IPS DF 4.7 (cell line): ENCODE data around the gene PFKM.

ENCODE experiments used
- DNase-seq: peaks from one replicate; pipeline ENCODE4 v3.0.0-alpha.2; 2013; ENCODE audit warnings: low spot score; ENCODE audit errors: extremely low read depth

Gene PFKM

DNA sequence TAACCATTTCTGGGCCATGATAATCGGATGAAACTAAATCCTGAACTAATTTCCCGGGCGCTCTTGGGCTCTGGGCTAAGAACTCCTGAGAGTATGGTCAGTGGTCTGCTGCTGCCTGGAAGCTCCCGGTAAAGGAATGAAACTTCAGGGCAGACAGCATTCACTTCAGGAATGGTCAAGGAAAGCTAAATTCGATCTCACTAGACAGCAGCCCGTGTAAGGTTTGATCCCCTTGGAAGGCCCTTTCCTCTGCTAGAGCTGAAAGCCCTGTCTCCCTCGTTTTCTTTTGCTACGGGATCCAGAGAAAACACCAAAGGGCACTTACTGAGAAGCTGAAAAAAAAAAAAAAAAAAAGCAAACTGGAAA, 37.5 kb downstream of the PFKM start:
- no peak for DNase-seq

DNA sequence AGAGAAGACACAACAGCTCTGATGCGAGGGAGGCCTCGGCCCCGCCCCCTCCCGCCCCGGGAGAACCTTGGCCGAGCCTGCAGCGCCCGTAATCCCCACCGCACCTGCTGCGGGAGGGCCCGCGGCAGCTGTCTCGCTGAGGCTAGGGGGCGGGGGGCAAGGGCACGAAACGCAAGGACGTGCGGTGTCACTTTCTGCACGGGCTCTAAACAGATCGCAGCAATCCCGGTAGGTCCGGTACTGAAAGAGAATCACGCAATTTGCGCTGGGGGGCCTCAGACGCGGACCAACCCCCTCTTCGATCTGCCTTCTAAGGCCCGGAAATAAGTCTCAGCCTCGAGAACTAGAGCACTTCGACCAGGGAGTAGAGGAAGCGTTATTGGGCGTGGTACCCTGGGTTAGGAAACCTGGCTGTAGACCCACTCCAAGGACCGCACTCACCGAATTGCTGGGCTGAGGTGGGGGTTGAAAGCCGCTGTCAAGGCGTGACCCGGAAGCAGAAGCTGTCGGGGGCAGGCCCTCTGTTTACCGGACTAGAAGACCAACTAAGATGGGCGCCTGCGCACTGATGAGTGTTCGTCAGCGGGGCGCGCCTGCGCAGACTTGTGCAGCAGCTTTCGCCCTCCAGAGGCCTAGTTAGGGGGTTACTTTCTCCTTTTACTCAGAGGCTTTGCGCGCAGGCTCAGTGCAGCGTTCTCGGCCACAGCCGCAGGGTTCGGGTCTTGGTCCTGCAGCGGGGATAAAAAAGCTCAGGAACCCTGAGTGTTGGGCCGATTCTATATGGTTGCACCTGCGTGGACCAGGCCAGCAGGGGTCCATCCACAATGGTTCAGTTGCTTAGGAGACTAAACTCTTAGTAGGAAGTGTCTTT, 38.1 kb downstream of the PFKM start, which contains the start of gene ASB8:
TSS of gene ASB8 (minus strand) at position 498 of the 871 bp plus-strand sequence. CDS start 4,019 bp downstream, outside the sequence.
- DNase-seq: peak; percentile 99

DNA sequence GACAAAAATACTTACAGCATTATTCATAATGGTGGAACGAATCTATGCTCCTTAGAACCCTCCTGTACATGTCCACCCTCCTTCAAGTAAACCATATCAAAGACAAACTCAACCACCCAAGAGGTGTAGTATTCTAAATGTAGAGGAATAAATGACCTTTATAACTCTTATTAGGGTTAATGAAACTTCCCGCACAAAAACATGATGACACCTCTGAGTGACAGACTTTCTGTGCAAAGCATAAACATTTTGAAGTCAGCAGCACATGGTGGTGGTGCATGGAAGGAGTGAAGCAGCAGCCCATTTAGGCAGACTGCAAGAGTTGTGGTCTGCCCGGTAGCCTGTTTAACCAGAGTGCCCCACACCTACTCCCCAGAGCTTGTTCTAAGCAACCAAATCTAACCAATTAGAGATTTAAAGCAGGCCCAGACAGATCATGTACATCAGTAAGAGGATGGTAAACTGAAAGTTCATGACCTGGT, 38.8 kb downstream of the PFKM start:
- no peak for DNase-seq

DNA sequence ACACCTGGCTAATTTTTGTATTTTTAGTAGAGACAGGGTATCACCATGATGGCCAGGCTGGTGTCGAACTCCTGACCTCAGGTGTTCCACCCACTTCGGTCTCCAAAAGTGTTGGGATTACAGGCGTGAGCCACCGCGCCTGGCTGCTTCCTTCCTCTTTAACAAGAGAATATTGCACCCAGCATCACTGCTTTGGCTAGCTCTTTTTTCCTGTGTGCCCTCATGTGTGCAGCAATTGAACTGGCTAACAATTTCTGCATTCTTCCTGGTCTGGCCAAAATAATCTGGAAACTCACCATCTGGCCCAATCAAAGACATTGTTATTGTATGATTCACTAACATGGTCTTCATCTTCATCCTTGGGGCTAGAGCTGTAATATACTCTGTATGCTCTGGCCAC, 40.9 kb downstream of the PFKM start:
- no peak for DNase-seq

DNA sequence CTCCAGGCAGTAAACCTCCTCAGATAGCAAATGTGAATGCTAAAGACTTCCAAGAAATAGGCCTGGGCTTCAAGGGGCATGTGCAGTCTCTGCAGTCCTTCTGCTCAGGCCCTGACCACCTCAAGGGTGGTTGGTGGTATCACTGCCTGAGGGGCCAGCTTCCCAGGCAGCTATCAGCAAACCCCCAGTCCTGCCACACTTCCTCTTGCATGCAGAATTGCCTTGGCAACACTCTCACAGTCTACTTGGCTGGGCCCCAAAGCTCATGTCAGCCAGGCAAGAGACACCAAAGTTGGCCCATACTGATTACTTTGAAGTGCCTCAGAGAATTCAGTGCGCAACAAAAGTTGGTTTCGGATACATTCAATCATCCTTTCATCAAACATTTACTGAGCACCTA, 41.6 kb downstream of the PFKM start:
- no peak for DNase-seq

DNA sequence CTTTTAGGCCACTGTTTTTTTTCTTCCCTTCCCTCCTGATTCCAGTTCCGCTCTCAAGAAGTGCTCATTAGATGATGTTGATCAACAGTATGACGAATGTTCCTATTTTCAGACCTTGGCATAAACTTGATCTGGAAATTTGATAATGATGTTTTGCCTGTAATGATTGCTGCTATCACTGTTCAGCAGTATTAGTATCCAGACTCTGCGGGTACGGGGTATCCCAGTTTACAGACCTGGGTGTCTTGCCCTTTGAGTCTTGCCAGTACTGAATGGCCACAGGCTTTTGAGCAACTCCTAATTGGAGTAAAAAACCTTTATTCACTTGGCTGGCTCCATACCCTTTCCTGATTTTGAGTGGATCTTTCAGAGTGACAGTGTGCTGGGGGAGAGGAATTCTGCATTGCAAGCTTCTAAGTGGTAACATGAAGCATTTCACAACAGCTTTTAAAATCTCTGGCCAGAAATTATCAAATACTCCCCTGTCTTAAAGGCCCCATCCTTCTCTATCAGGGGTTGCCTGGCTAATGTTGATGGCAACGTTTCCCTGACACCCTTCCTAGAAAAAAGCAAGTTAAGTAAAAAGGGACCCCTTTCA, 44.1 kb downstream of the PFKM start:
- DNase-seq: no peak

DNA sequence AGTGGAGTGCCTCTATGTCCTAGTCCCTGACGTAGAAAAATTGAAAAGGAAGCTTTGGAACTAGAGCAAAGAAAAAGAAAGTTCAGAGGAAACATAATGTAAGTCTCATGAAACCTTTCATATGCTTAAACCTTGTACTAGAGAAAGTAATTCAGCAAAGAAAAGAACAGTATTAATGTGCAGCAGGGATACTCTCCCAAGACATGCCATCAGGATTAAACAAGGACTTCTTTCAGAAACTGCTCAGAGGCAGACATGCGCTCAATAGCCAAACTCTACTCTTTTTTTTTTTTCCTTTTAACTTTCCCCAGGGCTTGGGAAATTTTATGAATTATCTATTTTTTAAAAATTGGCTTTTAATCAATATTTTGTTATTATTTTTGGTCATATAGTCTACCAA, 45.3 kb downstream of the PFKM start:
- no peak for DNase-seq

DNA sequence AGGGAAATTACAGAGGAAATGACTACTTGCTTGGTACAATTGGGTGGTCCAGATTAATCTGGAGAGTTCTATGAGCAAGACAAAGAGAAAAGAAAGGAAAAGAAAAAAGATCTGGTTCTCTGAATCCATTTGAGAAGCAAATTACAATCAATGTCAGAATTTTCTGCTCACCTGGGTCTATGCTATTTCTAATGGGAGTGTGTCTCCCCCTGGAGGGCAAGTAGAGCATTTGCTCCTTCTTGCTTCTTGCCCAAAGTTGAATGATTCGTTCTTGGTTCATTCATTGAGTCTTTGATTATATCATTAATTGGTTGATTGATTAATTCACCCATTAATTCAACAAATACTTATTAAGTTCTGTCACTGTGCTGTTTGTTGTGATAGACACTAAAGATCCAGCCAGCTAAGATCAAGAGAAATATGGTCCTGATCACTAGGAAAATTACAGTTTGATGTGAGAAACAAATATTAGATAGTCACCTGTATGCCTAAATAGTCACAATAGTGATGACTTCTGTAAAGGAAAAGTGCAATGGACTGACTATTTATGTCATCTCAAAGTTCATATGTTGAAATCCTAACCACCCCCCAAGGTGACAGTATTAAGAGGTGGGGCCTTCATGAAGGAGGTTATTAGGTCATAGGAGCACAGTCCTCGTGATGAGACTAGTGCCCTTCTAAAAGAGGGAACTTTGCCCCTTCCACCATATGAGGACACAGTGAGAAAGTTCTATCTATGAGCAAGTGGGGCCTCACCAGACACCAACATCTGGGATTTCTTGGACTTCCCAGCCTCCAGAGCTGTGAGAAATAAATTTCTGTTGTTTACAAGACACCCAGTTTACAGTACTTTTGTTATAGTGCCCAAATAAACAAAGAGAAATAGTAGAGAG, 46.2 kb downstream of the PFKM start:
- DNase-seq: no peak

DNA sequence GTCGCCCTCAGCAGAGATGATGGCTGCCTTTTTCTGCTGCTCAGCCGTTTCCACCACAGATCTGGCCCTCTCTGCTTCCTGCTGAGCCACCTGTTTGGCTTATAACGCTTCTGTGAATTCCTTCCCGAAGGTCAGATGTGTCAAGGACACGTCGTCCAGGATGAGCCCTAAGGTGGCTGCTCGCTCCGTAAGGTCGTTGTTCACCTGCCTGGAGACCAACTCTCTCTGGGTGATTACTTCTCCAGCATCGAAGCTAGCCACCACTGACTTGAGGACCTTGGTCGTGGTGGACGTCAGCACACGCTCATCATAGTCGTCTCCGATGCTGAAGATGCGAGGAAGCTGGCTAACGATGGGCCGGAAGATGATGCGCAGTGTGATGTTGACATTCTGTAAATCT, 49.8 kb downstream of the PFKM start:
- no peak for DNase-seq

DNA sequence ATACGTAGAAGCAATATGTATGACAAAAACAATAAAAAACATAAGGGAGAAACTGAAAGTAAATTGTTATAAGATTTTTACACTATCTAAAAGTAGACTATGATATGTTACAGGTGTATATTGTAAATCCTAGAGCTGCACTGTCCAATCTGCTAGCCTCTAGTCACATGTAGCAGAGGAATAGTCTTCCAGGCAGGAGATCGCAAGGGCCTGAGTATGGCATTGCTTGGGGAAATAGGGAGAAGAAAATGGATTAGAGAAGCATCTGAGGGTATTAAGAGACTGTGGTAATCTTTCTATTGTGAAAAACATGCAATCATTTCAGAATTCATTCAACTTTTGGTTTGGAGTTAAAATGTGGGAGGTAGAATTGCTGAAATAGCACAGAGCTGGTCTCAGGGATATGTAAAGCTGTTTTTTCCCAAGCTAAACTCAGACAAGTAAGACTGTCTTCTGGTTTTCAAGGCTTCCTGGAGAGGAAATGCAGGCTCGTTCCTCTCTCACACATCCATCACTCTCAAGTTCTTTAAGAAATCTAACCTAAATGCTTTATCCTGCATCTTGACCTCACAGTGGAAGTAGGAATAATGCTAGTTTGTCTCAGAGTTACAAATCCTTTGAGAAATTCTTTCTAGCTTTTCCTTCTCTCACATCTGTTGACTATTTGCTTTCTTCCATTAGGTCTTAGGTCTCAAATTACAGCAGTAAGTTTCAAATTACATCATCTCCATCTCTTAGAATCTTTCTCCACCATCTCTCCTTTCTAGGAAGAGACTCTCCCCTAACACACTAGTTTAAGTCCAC, 56.7 kb downstream of the PFKM start:
- DNase-seq: no peak

DNA sequence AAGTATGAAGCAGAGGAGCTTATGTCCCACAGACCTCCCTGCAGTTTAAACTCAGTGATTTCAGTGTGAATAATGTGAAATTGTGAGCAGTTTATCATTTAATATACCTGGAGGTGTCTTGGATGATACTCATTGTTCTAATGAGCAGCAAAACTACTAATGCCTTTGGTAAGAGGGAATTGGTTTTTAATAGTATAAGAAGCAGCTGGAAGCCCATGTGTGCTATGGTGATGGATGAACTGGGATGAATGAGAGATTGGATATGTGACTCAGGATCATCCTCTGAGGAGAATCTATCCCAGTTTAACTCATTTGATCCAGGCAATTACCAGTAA, 57.2 kb downstream of the PFKM start:
- DNase-seq: no peak

DNA sequence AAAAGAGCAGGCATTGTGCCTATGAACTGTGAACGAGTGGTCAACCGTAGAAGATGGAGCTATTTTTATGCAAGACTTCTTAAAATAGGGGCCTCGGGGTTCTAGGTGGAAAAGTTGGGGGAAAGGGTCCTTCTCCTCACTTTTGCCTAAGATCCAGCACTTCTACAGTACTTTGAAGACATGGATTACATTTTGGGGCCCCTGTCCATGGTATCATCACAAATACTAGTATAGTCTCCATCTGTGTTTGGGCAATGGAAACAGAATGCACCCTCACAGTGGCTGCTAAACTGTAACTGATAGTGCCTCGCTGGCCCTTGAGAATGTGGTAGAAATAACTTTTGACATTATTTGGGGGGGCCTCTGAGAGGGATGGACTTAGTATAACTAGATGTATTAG, 58.8 kb downstream of the PFKM start:
- DNase-seq: no peak

DNA sequence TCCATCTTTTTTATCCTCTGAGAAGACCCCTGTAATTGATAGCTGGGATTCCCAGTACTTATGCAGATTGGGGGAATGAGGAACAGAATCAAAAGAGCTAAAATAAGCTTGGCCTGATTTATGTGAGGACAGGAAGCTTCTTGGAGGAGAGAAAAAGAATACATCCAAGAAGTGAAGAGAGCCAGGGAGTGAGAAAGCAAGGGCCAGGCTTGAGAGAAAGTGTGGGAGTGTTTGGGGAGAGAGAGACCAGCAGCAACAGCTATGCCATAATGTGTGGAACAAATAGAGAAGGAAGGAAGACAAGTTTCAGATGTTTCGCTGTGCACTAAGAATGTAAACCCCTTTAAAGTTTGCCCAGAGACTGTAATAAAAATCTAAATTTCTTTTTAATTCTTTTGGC, 60.3 kb downstream of the PFKM start:
- no peak for DNase-seq

DNA sequence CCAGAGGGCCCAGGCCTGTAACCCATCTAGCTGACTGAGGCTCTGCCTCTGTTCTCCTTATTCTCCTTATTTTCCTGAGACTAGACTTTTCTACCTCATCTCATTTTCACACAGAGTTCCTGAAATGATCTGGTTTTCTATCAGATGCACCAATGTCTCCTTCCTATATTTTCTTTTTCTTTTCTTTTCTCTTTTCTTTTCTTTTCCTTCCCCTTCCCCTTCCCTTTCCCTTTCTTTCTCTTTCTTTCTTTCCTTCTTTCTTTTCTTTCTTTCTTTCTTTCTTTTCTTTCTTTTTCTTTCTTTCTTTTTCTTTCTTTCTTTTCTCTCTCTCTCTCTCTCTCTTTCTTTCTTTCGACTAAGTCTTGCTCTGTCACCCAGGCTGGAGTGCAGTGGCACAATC, 61.3 kb downstream of the PFKM start:
- DNase-seq: no peak

DNA sequence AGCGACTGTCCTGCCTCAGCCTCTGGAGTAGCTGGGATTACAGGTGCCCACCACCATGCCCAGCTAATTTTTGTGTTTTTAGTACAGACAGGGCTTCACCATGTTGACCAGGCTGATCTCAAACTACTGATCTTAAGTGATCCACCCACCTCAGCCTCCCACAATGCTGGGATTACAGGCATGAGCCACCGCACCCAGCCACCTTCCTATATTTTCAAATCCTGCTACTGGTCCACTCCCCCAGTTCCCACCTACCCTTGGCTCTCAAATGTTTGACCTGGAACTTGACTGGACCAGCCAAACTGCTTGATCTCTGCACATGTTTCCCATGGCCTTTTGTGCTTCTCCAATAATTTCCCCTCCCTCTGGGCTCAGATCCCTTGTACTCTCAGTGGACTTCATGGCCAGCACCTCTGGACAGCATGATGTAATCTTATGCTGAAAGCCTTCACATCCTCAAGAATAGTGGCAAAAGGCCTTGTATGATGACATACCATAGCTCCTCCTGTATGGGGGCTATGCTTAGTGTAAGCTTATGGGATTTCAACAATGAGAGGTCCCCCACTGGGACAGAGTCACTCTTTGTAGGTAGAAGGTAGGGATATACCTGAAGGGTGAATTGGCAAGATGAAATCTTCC, 61.8 kb downstream of the PFKM start:
- no peak for DNase-seq

DNA sequence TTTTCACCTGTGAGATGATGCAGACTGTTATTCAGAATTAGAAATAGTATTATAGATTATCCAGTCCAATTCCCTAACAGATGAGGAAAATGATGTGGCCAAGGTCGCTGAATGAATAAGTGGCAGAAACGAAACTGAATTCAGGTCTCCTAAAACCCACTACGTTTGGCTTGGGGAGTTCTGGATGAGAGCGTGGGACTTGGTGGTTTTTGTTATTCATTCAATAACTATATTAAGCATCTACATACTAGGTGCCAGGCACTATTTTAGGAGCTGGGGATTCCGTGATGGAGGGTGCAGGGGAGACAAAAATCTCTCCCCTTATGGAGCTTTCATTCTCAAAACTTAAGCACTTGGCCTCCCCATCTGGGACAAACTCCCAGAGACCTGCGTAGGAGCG, 63.5 kb downstream of the PFKM start:
- no peak for DNase-seq

DNA sequence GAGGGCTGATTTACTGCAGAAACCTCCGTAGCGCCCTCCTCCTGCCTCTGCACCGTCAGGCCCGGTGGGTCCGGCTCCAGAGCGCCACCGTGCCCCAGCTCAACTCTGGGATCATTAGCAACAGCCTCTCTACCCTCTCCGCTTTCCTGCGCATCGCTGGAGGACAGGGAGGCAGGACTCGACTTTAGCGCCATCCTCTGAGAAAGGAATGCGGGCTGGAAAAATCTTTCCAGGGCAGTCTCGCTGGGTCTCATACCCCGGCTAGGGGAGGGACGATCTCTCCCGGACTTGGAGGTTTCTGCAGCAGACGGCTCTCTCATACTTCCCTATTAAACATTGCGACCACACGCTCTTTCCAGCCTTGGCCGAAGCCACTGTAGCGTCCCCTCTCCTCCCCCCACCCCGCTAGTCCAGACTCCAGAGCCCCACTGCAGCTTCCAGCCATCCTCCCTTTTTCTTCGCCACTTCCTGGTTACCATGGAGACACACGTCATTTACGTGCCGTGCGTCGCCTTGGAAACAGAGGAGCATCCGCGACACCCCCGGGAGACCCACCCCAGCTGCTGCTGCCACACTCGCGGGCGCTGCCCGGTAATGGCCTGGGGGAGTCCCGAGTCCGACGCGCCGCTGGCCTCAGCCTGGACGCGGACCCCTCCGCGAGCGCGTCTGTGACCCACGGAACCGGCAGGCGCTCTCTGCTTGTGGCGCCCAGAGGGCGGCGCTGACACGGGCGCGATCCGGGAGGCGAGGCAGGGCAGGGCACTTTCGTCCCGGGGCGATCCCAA, 64.1 kb downstream of the PFKM start, which contains the start of gene CCDC184:
TSS of gene CCDC184 (plus strand) at position 554 of the 785 bp plus-strand sequence. CDS start 479 bp downstream, outside the sequence.
- DNase-seq: no peak

DNA sequence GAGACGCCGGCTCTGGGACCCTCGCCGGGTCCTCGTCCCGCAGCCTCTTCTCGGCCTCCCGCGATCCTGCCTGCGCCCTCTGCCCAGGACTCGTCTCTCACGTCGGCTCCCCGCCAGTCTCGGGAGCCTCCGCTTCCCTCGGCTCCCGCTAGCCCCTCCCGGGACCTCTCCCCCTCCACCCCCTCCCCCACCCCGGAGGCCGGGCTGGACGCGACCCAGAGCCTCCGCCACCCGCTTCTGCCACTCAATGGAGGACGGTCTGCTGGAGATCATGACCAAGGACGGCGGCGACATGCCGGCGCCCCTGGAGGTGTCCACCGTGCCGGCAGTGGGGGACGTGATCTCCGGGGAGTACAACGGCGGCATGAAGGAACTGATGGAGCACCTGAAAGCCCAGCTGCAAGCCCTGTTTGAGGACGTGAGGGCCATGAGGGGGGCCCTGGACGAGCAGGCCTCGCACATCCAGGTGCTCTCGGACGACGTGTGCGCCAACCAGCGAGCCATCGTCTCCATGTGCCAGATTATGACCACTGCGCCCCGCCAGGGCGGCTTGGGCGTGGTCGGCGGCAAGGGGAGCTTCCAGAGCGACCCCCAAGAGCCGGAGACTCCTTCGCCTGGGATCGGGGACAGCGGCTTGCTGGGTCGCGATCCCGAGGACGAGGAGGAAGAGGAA, 64.8 kb downstream of the PFKM start:
- DNase-seq: no peak

DNA sequence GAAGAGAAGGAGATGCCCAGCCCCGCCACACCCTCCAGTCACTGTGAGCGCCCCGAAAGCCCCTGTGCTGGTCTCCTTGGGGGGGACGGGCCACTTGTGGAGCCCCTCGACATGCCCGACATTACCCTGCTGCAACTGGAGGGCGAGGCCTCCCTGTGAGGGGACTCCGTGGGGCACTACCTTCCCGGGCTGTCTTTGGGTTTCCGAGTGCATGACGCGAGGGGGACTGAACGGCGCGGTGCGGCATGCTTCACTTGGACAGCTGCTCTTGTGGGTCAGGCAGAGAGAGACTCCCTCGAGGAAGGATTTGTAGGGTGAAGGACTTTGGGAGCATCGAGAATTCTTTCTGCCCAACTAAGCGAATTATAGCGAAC, 65.4 kb downstream of the PFKM start:
- DNase-seq: no peak
